H1 (cell line): ENCODE measurements around the gene NEK4. TPM values are rescaled to one million over a fixed set of nuclear protein-coding genes. Genes with fewer than 3 reads are reported as not detected.

Experiments
- CTCF ChIA-PET: fragments of 300-600 bp; sonication (Branson Sonifier 250); formaldehyde crosslinking; loops from one replicate; lab custom pipeline; 2021; ENCODE audit not compliant: partially characterized antibody; lab: Charles Lee
- POLR2A ChIA-PET: fragments of 300-600 bp; sonication (Branson Sonifier 250); formaldehyde crosslinking; loops from one replicate; lab custom pipeline; 2021; ENCODE audit warnings: inconsistent platforms; ENCODE audit not compliant: partially characterized antibody; lab: Charles Lee
- DNase-seq, 2 experiments: peaks; one replicate each; pipeline versions ENCODE4 v3.0.0 to v3.0.0-alpha.2; 2010 to 2022; ENCODE audit warnings: low spot score in 2 of 2, low read depth in 1 of 2, mixed read lengths in 1 of 2
- FAIRE-seq: peaks from 2 replicates; lab custom pipeline; 2011; peaks lifted over from hg19 to GRCh38; lab: Jason Lieb, UNC
- H2AFZ ChIP-seq: 2 replicates; pipeline ENCODE4 v1.8.1; 2012; ENCODE audit warnings: low read length, inconsistent platforms
- H2AK5ac ChIP-seq: 2 replicates; pipeline ENCODE4 v1.6.1; 2013; ENCODE audit warnings: low read depth, low read length
- H2BK120ac ChIP-seq: replicated peaks from 2 replicates; pipeline ENCODE3; 2013; ENCODE audit warnings: low read depth, low read length, inconsistent platforms
- H2BK12ac ChIP-seq: 2 replicates; pipeline ENCODE4 v1.6.1; 2013; ENCODE audit warnings: low read depth, low read length
- H2BK15ac ChIP-seq: 2 replicates; pipeline ENCODE4 v1.6.1; 2013; ENCODE audit warnings: low read length
- H2BK20ac ChIP-seq: 2 replicates; pipeline ENCODE4 v1.6.1; 2013; ENCODE audit warnings: low read length
- H2BK5ac ChIP-seq: 2 replicates; pipeline ENCODE4 v1.6.1; 2013; ENCODE audit warnings: low read depth, low read length
- H3K14ac ChIP-seq: 2 replicates; pipeline ENCODE4 v1.6.1; 2013; ENCODE audit warnings: inconsistent platforms; ENCODE audit not compliant: insufficient read length
- H3K18ac ChIP-seq: 2 replicates; pipeline ENCODE4 v1.6.1; 2013; ENCODE audit warnings: low read length; ENCODE audit errors: extremely low read depth
- H3K23ac ChIP-seq: 2 replicates; pipeline ENCODE4 v1.6.1; 2013; ENCODE audit warnings: inconsistent platforms; ENCODE audit not compliant: insufficient read length
- H3K23me2 ChIP-seq: 2 replicates; pipeline ENCODE4 v1.6.1; 2013; ENCODE audit warnings: low read depth, low read length
- H3K27ac ChIP-seq: 2 replicates; pipeline ENCODE4 v1.6.1; 2011; ENCODE audit warnings: low read depth, low read length, inconsistent platforms
- H3K27me3 ChIP-seq, 4 experiments: replicated peaks in 1 of 4; 1 replicate in 1 of 4; 2 replicates in 3 of 4; pipeline versions ENCODE4 v1.6.1 to v1.8.1; 2011 to 2013; ENCODE audit warnings: low read length in 3 of 4, mild to moderate bottlenecking in 3 of 4, inconsistent platforms in 2 of 4, mixed read lengths in 2 of 4, moderate library complexity in 1 of 4; ENCODE audit not compliant: control insufficient read depth in 3 of 4, insufficient read depth in 3 of 4; ENCODE audit errors: extremely low read depth in 1 of 4
- H3K36me3 ChIP-seq, 4 experiments: 2 replicates each; pipeline versions ENCODE4 v1.6.1 to v1.8.1; 2011 to 2013; ENCODE audit warnings: mild to moderate bottlenecking in 4 of 4, low read length in 3 of 4, moderate library complexity in 2 of 4, control low read depth in 1 of 4, inconsistent platforms in 1 of 4; ENCODE audit not compliant: insufficient read depth in 4 of 4, control insufficient read depth in 2 of 4
- H3K4ac ChIP-seq: replicated peaks from 2 replicates; pipeline ENCODE3; 2013; ENCODE audit warnings: low read length, low read depth, mixed read lengths, inconsistent platforms; ENCODE audit not compliant: insufficient read length
- H3K4me1 ChIP-seq, 4 experiments: replicated peaks in 1 of 4; 1 replicate in 1 of 4; 2 replicates in 3 of 4; pipeline versions ENCODE4 v1.6.1 to v1.8.1; 2011 to 2013; ENCODE audit warnings: low read length in 3 of 4, inconsistent platforms in 2 of 4, mixed read lengths in 1 of 4; ENCODE audit not compliant: insufficient read depth in 4 of 4, control insufficient read depth in 3 of 4
- H3K4me2 ChIP-seq, 2 experiments: 2 replicates each; pipeline versions ENCODE4 v1.6.1 to v1.8.1; 2011 to 2013; ENCODE audit warnings: low read depth in 2 of 2, low read length in 2 of 2, control low read depth in 1 of 2, inconsistent platforms in 1 of 2, mild to moderate bottlenecking in 1 of 2; ENCODE audit not compliant: insufficient read depth in 1 of 2
- H3K4me3 ChIP-seq, 4 experiments: fragments of 200-600, 300-600 bp in 1 of 4; sonication (generic), shearing (Covaris generic), sonication (Bioruptor Twin) in 1 of 4; 2 replicates each; pipeline versions ENCODE4 v1.5.1 to v1.8.1; 2011 to 2016; ENCODE audit warnings: low read length in 4 of 4, low read depth in 3 of 4, control low read depth in 2 of 4, inconsistent platforms in 2 of 4, mild to moderate bottlenecking in 2 of 4, mixed read lengths in 1 of 4, moderate library complexity in 1 of 4; ENCODE audit not compliant: insufficient read depth in 2 of 4; ENCODE audit errors: extremely low read depth in 1 of 4
- H3K56ac ChIP-seq: replicated peaks from 2 replicates; pipeline ENCODE3; 2013; ENCODE audit warnings: low read depth, mild to moderate bottlenecking, mixed read lengths, low read length, inconsistent platforms; ENCODE audit not compliant: insufficient read length
- H3K79me1 ChIP-seq: 2 replicates; pipeline ENCODE4 v1.6.1; 2013; ENCODE audit warnings: low read depth, low read length, control low read depth
- H3K79me2 ChIP-seq, 2 experiments: 2 replicates each; pipeline versions ENCODE4 v1.6.1 to v1.8.1; 2012 to 2013; ENCODE audit warnings: low read length in 2 of 2, mild to moderate bottlenecking in 2 of 2, inconsistent platforms in 1 of 2; ENCODE audit not compliant: insufficient read depth in 2 of 2, control insufficient read depth in 1 of 2
- H3K9ac ChIP-seq, 4 experiments: replicated peaks in 1 of 4; 1 replicate in 1 of 4; 2 replicates in 3 of 4; pipeline versions ENCODE4 v1.6.1 to v1.8.1; 2011 to 2013; ENCODE audit warnings: low read depth in 3 of 4, low read length in 3 of 4, control low read depth in 2 of 4, mild to moderate bottlenecking in 2 of 4, moderate library complexity in 2 of 4, inconsistent platforms in 1 of 4; ENCODE audit errors: extremely low read depth in 1 of 4
- H3K9me3 ChIP-seq, 2 experiments: 2 replicates each; pipeline versions ENCODE4 v1.6.1 to v1.8.1; 2012 to 2013; ENCODE audit warnings: mild to moderate bottlenecking in 2 of 2, moderate library complexity in 2 of 2, control low read depth in 1 of 2, inconsistent platforms in 1 of 2, low read depth in 1 of 2, low read length in 1 of 2, mixed read lengths in 1 of 2; ENCODE audit not compliant: insufficient read depth in 2 of 2
- H4K20me1 ChIP-seq, 2 experiments: replicated peaks in 1 of 2; 2 replicates each; pipeline versions ENCODE3 to v1.8.1; 2011 to 2013; ENCODE audit warnings: inconsistent platforms in 2 of 2, low read length in 2 of 2, mild to moderate bottlenecking in 1 of 2; ENCODE audit not compliant: insufficient read depth in 2 of 2, control insufficient read depth in 1 of 2
- H4K5ac ChIP-seq: 2 replicates; pipeline ENCODE4 v1.6.1; 2013; ENCODE audit warnings: low read length, low read depth, mixed read lengths, inconsistent platforms; ENCODE audit not compliant: insufficient read length
- H4K8ac ChIP-seq: 2 replicates; pipeline ENCODE4 v1.8.0; 2013; ENCODE audit warnings: mild to moderate bottlenecking, moderate library complexity, low read length, inconsistent platforms; ENCODE audit not compliant: insufficient read depth; ENCODE audit errors: extremely low read depth
- H4K91ac ChIP-seq: replicated peaks from 2 replicates; pipeline ENCODE3; 2013; ENCODE audit warnings: low read length, mixed read lengths, inconsistent platforms; ENCODE audit not compliant: insufficient read length
- ASH2L ChIP-seq: fragments of 200-600, 300-600 bp; sonication (generic); IDR thresholded peaks from one replicate; pipeline ENCODE4 v1.7.1; 2017; ENCODE audit warnings: low read length
- CHD2 ChIP-seq: IDR thresholded peaks from 2 replicates; pipeline ENCODE4 v1.6.1; 2012; ENCODE audit warnings: low read length, improper control_type of control experiment
- EP300 ChIP-seq, 2 experiments: IDR thresholded peaks; 1 replicate in 1 of 2; 2 replicates in 1 of 2; pipeline ENCODE4 v1.6.1; 2011 to 2012; ENCODE audit warnings: low read depth in 2 of 2, low read length in 2 of 2, mild to moderate bottlenecking in 2 of 2, borderline replicate concordance in 1 of 2, inconsistent platforms in 1 of 2, moderate library complexity in 1 of 2
- GTF2F1 ChIP-seq: IDR thresholded peaks from 2 replicates; pipeline ENCODE4 v1.6.1; 2012; ENCODE audit warnings: low read depth, low read length, improper control_type of control experiment, borderline replicate concordance
- HDAC2 ChIP-seq, 2 experiments: fragments of 300-600 bp in 1 of 2; sonication (generic) in 1 of 2; IDR thresholded peaks; 2 replicates each; pipeline ENCODE4 v1.6.1; 2011 to 2012; ENCODE audit warnings: low read depth in 2 of 2, low read length in 2 of 2, mild to moderate bottlenecking in 2 of 2, moderate library complexity in 2 of 2, borderline replicate concordance in 1 of 2, inconsistent platforms in 1 of 2
- NRF1 ChIP-seq: IDR thresholded peaks from 2 replicates; pipeline ENCODE4 v1.6.1; 2011; ENCODE audit warnings: mild to moderate bottlenecking, low read depth, low read length, improper control_type of control experiment
- POLR2A ChIP-seq, 2 experiments: IDR thresholded peaks; 1 replicate in 1 of 2; 2 replicates in 1 of 2; pipeline ENCODE4 v1.6.1; 2011; ENCODE audit warnings: low read depth in 2 of 2, low read length in 2 of 2, mild to moderate bottlenecking in 2 of 2; ENCODE audit errors: control extremely low read depth in 1 of 2
- POU5F1 ChIP-seq: IDR thresholded peaks from 2 replicates; pipeline ENCODE4 v1.6.1; 2011; ENCODE audit warnings: low read depth, mild to moderate bottlenecking, low read length, moderate library complexity
- RAD21 ChIP-seq, 2 experiments: IDR thresholded peaks in 1 of 2; conservative IDR thresholded peaks in 1 of 2; 2 replicates each; pipeline ENCODE4 v1.6.1; 2011; ENCODE audit warnings: low read depth in 2 of 2, low read length in 2 of 2, improper control_type of control experiment in 1 of 2, inconsistent platforms in 1 of 2, mild to moderate bottlenecking in 1 of 2, moderate library complexity in 1 of 2
- RNF2 ChIP-seq: fragments of 200-900, 300-1000 bp; sonication (generic); IDR thresholded peaks from 2 replicates; pipeline ENCODE4 v1.7.1; 2016; ENCODE audit warnings: borderline replicate concordance, low read depth, mild to moderate bottlenecking, antibody characterized with exemption, low read length; ENCODE audit not compliant: poor library complexity, severe bottlenecking; ENCODE audit errors: missing control alignments
- SIRT6 ChIP-seq: IDR thresholded peaks from one replicate; pipeline ENCODE4 v1.7.1; 2012; ENCODE audit warnings: low read length, inconsistent platforms
- SUZ12 ChIP-seq: fragments of 200-600 bp; sonication (generic); IDR thresholded peaks from 2 replicates; pipeline ENCODE4 v1.6.1; 2012; ENCODE audit warnings: mild to moderate bottlenecking, inconsistent platforms, low read length, moderate library complexity, mixed read lengths
- TEAD4 ChIP-seq: IDR thresholded peaks from 2 replicates; pipeline ENCODE4 v1.6.1; 2012; ENCODE audit warnings: low read depth, low read length, inconsistent platforms, mixed read lengths
- ZNF274 ChIP-seq: IDR thresholded peaks from 2 replicates; pipeline ENCODE4 v1.7.0; 2012; ENCODE audit warnings: low read length, borderline replicate concordance; ENCODE audit errors: extremely low read depth
- WGBS, 2 experiments: shearing (Covaris generic) in 1 of 2; methylation state at CpG; one replicate each; pipeline versions ENCODE4 v1.1.6 to v1.1.7; 2013 to 2015; ENCODE audit warnings: low lambda C conversion rate in 2 of 2, mixed read lengths in 2 of 2, inconsistent platforms in 1 of 2, low coverage in 1 of 2, missing lambda C conversion rate in 1 of 2; ENCODE audit not compliant: insufficient replicate concordance in 2 of 2, insufficient coverage in 1 of 2, insufficient read length in 1 of 2; ENCODE audit errors: extremely low coverage in 1 of 2, missing lambda C conversion rate in 1 of 2; 5-methylcytosine and 5-hydroxymethylcytosine counted together
- polyA plus RNA-seq, 7 experiments: library from polyadenylated mRNA; depleted of rRNA in 3 of 7; stranded (reverse) in 5 of 7; unstranded in 2 of 7; fragments of >200 nt in 5 of 7; fragments of 200-250 nt in 2 of 7; gene quantifications; 1 replicate in 5 of 7; 2 replicates in 1 of 7; 4 replicates in 1 of 7; pipeline versions ENCODE4 v1.2.1 to v1.2.3, GENCODE V29; 2011 to 2013; ENCODE audit warnings: missing spikeins in 2 of 7, mixed read lengths in 2 of 7
- total RNA-seq: library from RNA; stranded (reverse); fragmentation: NEBNext Ultra II Directional; extraction: Animal tissue kit (Norgen Biotek cat#: 25700); gene quantifications from 2 replicates; pipeline ENCODE4 v1.2.1, GENCODE V29; 2021

NEK4 gene
- total and polyA plus RNA-seq, 2 of the 8 experiments (the other 6 are each of a cell fraction or from before 2014, with no cell fraction given), result 7.5 to 40.0 TPM

- Histone ChIP-seq H4K91ac (no peak overlapping the region), H3K27ac (no peak overlapping the region), H3K4me2 (no peak overlapping the region), H3K14ac (no peak overlapping the region), H4K8ac (no peak overlapping the region), H2BK5ac (no peak overlapping the region), H2AK5ac (no peak overlapping the region), H2BK20ac (no peak overlapping the region), H3K36me3 (peaks cover 14 to 30% (median 22%) of the 10 kb centered on the region in 4 experiments), H3K9me3 (no peaks in the 10 kb centered on the region), H3K18ac (no peak overlapping the region), H3K4ac (no peak overlapping the region), H2BK15ac (no peak overlapping the region), H3K4me3 (no peak overlapping the region), H3K23me2 (no peaks in the 10 kb centered on the region), H4K20me1 (peaks cover 0 to 3% of the 10 kb centered on the region in 2 experiments), H3K9ac (no peak overlapping the region), H3K56ac (no peak overlapping the region), H2BK120ac (no peak overlapping the region), H3K79me2 (peaks cover 0 to 41% of the 10 kb centered on the region in 2 experiments), H2BK12ac (no peak overlapping the region), H3K23ac (no peak overlapping the region), H3K79me1 (no peaks in the 10 kb centered on the region), H3K4me1 (no peaks in the 10 kb centered on the region), H2AFZ (no peak overlapping the region), H4K5ac (no peak overlapping the region), H3K27me3 (no peaks in the 10 kb centered on the region)
- 91% methylated on average over 3 of the region's 3 CpGs; no CpG with 5 or more reads in 1 of the 2 experiments for whole genome bisulfite sequencing, 2 experiments
- no peak for DNase-seq
- CTCF ChIA-PET, result no interaction called here
- no peak for FAIRE-seq
- POLR2A ChIA-PET, result interaction anchor here (0.6 to 1.8 kb wide), 3 partner anchors 11 to 134 kb away, joined by 3 to 11 read pairs (median 3); no protein-coding TSS in a partner anchor
- TF ChIP-seq POU5F1 (no peak), SIRT6 (no peak), RAD21 (IDR thresholded peaks at IDR 0.05 in 1 of 2, conservative IDR thresholded peaks at IDR 0.05 in 1 of 2; ENCODE audit: low read depth in 2 of 2, low read length in 2 of 2) (no peak), ZNF274 (no peak), HDAC2 (IDR thresholded peaks at IDR 0.05; ENCODE audit: borderline replicate concordance in 1 of 2, low read depth in 2 of 2, low read length in 2 of 2) (no peak), ASH2L (no peak), GTF2F1 (no peak), RNF2 (no peak), NRF1 (no peak), EP300 (IDR thresholded peaks at IDR 0.05; ENCODE audit: borderline replicate concordance in 1 of 2, low read depth in 2 of 2, low read length in 2 of 2) (no peak), CHD2 (no peak), POLR2A (IDR thresholded peaks at IDR 0.05; ENCODE audit: control extremely low read depth in 1 of 2, low read depth in 2 of 2, low read length in 2 of 2) (no peak), TEAD4 (no peak), SUZ12 (no peak)
Observed at GRCh38 chr3:52679199-52679538, 91.6 kb downstream of the NEK4 start.
